OCI-LY1 (cell line): ENCODE measurements around the gene ZNF808.

Experiments used
- H2AFZ ChIP-seq: fragments of 200-600 bp; sonication (generic), shearing (Covaris generic); 2 replicates; pipeline ENCODE4 v1.6.0; 2014; ENCODE audit warnings: antibody characterized with exemption, mild to moderate bottlenecking, low read length
- H3F3A ChIP-seq: fragments of 200-600 bp; sonication (generic), shearing (Covaris generic); 2 replicates; pipeline ENCODE4 v1.6.0; 2014; ENCODE audit warnings: mild to moderate bottlenecking, antibody characterized with exemption, low read length, moderate library complexity; ENCODE audit not compliant: insufficient read depth
- H3K27ac ChIP-seq: fragments of 200-600 bp; sonication (generic); 2 replicates; pipeline ENCODE4 v1.5.1; 2014; ENCODE audit warnings: low read length, mixed run types, mild to moderate bottlenecking, low read depth; ENCODE audit not compliant: poor library complexity, severe bottlenecking
- H3K27me3 ChIP-seq: fragments of 200-600 bp; sonication (generic); 2 replicates; pipeline ENCODE4 v1.6.0; 2014; ENCODE audit warnings: antibody characterized with exemption, mild to moderate bottlenecking, low read length, moderate library complexity; ENCODE audit not compliant: insufficient read depth
- H3K36me3 ChIP-seq: fragments of 200-600 bp; sonication (generic); 2 replicates; pipeline ENCODE4 v1.6.1; 2014; ENCODE audit warnings: mild to moderate bottlenecking, antibody characterized with exemption, low read length, moderate library complexity, mixed read lengths; ENCODE audit not compliant: insufficient read depth
- H3K4me1 ChIP-seq: fragments of 200-600 bp; sonication (generic); 2 replicates; pipeline ENCODE4 v1.5.1; 2014; ENCODE audit warnings: mild to moderate bottlenecking, low read length, moderate library complexity; ENCODE audit not compliant: insufficient read depth, severe bottlenecking
- H3K4me2 ChIP-seq: fragments of 200-600 bp; sonication (generic), shearing (Covaris generic); 2 replicates; pipeline ENCODE4 v1.6.1; 2014; ENCODE audit warnings: low read length
- H3K4me3 ChIP-seq: fragments of 200-600 bp; sonication (generic); 2 replicates; pipeline ENCODE4 v1.5.1; 2014; ENCODE audit warnings: low read length, low read depth, mild to moderate bottlenecking, mixed read lengths; ENCODE audit not compliant: poor library complexity, severe bottlenecking
- H3K79me2 ChIP-seq: fragments of 200-600 bp; shearing (Covaris generic); 2 replicates; pipeline ENCODE4 v1.6.1; 2016; ENCODE audit warnings: mixed run types, low read length, mixed read lengths; ENCODE audit not compliant: insufficient read depth
- H3K9ac ChIP-seq: fragments of 200-600 bp; sonication (generic), shearing (Covaris generic); 2 replicates; pipeline ENCODE4 v1.6.1; 2014; ENCODE audit warnings: mild to moderate bottlenecking, low read length, mixed read lengths
- H3K9me2 ChIP-seq: fragments of 200-600 bp; sonication (generic), shearing (Covaris generic); 2 replicates; pipeline ENCODE4 v1.6.1; 2014; ENCODE audit warnings: low read depth, mild to moderate bottlenecking, low read length, mixed read lengths
- H3K9me3 ChIP-seq: fragments of 200-600 bp; shearing (Covaris generic); 2 replicates; pipeline ENCODE4 v1.6.1; 2014; ENCODE audit warnings: low read length, mixed read lengths
- H4K20me1 ChIP-seq: fragments of 200-600 bp; sonication (generic), shearing (Covaris generic); 2 replicates; pipeline ENCODE4 v1.6.0; 2016; ENCODE audit warnings: mild to moderate bottlenecking, low read length; ENCODE audit not compliant: insufficient read depth
- EZH2 ChIP-seq: fragments of 200-600 bp; sonication (generic), shearing (Covaris generic); IDR thresholded peaks from 2 replicates; pipeline ENCODE4 v1.8.0; 2017; ENCODE audit warnings: borderline replicate concordance, mixed run types, mild to moderate bottlenecking, antibody characterized with exemption, low read length, moderate library complexity, mixed read lengths
- TF ChIP-seq, protein P1 (sequence below): fragments of 200-600 bp; sonication (generic), shearing (Covaris generic); IDR thresholded peaks from 2 replicates; pipeline ENCODE4 v1.5.1; 2017; ENCODE audit warnings: mild to moderate bottlenecking, antibody characterized with exemption, low read length, moderate library complexity, mixed read lengths

ZNF808 gene

DNA sequence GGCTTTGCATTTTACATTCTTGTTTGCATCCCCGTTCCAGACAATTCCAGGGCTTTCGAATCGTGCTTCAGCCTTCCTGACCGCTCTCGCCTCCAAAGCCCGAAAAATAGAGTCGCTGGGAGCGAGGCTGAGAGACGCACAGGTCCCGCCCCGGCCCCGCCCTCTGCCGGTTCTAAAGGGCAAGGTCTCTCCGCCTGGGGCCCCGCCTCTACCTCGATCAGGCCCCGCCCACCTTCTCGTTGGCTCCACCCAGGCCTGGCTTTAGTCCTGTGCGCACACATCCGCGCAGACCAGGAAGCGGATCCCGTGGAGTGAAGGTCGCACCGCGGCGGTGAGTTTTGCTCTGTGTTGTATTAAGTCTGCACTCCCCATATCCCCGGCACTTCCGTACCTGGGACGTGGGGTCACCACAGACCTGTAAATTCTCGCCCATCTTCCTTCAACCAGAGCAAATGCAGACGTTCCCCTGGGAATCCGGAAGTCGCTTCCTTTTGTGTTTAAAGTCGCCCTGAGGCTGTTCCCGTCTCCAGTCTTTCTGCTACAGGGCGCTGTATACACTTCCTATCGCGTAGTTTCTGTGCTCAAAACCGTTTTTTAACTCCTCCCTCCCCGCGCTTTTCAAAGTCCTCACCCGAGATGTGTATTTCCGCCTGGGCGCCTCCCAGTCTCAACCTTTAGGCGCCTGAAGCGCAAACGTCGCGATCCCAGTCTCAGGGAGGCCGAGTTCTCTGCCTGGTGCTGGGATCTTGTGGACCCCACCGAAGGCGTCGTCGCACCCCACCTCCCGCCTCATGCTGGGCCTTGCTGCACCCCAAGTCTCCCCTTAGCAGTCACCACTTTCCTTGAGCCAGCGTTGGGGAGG, 42.8 kb downstream of the ZNF808 start, which contains the start of gene ZNF701:
Gene ZNF701 (plus strand): TSS at position 288 of the 862 bp plus-strand sequence. CDS start 3,861 bp downstream, outside the sequence.
- H3K4me2 ChIP-seq, result peak within 1 kb of the TSS; percentile 54
- peaks cover 4% of the 10 kb centered on the region; the same call in 1 of the 2 replicates for H3K9me3 ChIP-seq
- no peak within 1 kb of the TSS for H2AFZ ChIP-seq
- no peaks in the 10 kb centered on the region for H4K20me1 ChIP-seq
- peak within 1 kb of the TSS; percentile 65 for H3K9ac ChIP-seq
- H3K4me1 ChIP-seq, result peaks cover 5% of the 10 kb centered on the region
- H3K36me3 ChIP-seq, result peaks cover 26% of the 10 kb centered on the region
- TF ChIP-seq, protein P1, sequence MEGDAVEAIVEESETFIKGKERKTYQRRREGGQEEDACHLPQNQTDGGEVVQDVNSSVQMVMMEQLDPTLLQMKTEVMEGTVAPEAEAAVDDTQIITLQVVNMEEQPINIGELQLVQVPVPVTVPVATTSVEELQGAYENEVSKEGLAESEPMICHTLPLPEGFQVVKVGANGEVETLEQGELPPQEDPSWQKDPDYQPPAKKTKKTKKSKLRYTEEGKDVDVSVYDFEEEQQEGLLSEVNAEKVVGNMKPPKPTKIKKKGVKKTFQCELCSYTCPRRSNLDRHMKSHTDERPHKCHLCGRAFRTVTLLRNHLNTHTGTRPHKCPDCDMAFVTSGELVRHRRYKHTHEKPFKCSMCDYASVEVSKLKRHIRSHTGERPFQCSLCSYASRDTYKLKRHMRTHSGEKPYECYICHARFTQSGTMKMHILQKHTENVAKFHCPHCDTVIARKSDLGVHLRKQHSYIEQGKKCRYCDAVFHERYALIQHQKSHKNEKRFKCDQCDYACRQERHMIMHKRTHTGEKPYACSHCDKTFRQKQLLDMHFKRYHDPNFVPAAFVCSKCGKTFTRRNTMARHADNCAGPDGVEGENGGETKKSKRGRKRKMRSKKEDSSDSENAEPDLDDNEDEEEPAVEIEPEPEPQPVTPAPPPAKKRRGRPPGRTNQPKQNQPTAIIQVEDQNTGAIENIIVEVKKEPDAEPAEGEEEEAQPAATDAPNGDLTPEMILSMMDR, result no peak
- TF ChIP-seq EZH2, result no peak
- H3K79me2 ChIP-seq, result no peaks in the 10 kb centered on the region
- H3K4me3 ChIP-seq, result peak within 1 kb of the TSS; percentile 73
- no peaks in the 10 kb centered on the region for H3F3A ChIP-seq
- H3K9me2 ChIP-seq, result no peaks in the 10 kb centered on the region
- H3K27me3 ChIP-seq, result no peaks in the 10 kb centered on the region
- H3K27ac ChIP-seq, result peak within 1 kb of the TSS; percentile 52

DNA sequence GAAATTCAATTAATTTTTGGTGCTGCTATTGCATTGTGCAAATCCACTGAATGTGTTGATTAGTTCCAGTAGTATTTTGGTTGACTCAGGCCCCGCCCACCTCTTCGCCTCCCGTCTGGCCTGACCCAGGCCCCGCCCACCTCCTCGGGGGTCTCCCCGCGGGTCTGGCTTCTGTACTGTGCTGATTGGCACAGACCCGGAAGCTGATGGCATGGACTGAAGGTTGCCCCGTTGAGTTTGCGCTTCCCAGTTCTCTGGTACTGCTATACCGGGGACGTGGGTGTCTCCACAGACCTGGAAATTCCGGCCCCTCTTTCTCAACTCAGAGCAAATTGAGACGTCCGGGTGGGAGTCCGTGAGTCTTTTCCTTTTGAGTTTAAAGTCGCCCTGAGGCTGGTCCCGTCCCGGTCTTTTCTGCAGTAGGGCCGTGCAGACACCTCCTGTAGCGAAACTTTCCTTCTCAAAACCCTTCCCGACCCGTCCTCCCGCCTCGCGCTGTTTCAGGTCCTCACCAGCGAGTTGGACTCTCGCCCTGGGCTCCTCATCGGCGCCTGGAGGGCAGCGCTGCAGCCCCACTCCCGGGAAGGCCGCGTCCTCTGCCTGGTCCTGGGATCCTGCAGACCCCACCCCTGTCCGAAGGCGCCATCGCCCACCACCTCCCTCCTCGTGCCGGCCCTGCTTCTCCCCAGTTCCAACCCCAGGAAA, 57.4 kb downstream of the ZNF808 start:
- Histone ChIP-seq H3K36me3 (peaks cover 40% of the 10 kb centered on the region), H4K20me1 (no peaks in the 10 kb centered on the region), H3K27me3 (no peaks in the 10 kb centered on the region), H3K79me2 (no peaks in the 10 kb centered on the region), H3K27ac (no peak overlapping the region), H3K9me3 (peaks cover 12% of the 10 kb centered on the region), H3K4me3 (no peak overlapping the region), H2AFZ (no peak overlapping the region), H3K4me2 (no peak overlapping the region), H3K4me1 (no peaks in the 10 kb centered on the region), H3K9ac (no peak overlapping the region), H3K9me2 (no peaks in the 10 kb centered on the region), H3F3A (no peaks in the 10 kb centered on the region)
- TF ChIP-seq, protein P1, result no peak
- no peak for TF ChIP-seq EZH2

DNA sequence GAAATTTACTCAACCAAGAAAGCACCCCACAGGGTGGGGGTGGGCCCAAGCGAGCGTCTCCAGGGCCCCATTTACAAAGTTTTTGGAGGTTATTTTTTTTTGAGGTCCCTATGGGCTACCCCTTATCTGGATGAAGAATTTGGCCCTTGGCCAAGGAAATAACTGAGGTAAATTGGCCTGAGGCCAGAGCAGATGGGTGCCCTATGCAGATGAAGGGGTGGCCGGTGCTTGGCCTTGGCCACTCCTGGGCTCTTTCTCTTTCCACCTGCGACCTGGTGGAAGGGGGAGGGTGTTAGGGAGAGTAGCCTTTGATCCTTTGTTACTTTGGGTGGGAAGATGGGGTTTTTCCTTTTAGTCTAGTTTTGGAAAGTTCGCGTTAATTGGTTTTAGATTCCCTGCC, 58.1 kb downstream of the ZNF808 start:
- Histone ChIP-seq H3K9ac (no peak overlapping the region), H2AFZ (no peak overlapping the region), H3F3A (no peaks in the 10 kb centered on the region), H3K27ac (no peak overlapping the region), H3K36me3 (peaks cover 34% of the 10 kb centered on the region), H3K9me3 (peaks cover 12% of the 10 kb centered on the region), H3K79me2 (no peaks in the 10 kb centered on the region), H3K27me3 (no peaks in the 10 kb centered on the region), H3K9me2 (no peaks in the 10 kb centered on the region), H3K4me1 (no peaks in the 10 kb centered on the region), H4K20me1 (no peaks in the 10 kb centered on the region), H3K4me2 (no peak overlapping the region), H3K4me3 (no peak overlapping the region)
- TF ChIP-seq, protein P1, result no peak
- TF ChIP-seq EZH2, result no peak
